ENCODE results near the gene PLSCR4.
A peak's percentile ranks its signal among the peaks of the same experiment; 100 is the strongest.

Gene PLSCR4

GRCh38 chr3:146189519-146190173 lies 61.3 kb downstream of the PLSCR4 start:
- DNase-seq, result peak; percentile 82

GRCh38 chr3:146187334-146187950 lies 63.5 kb downstream of the PLSCR4 start:
- DNase-seq, result peak; percentile 47

- peak; percentile 46 for DNase-seq
These were observed 66.5 kb downstream of the PLSCR4 start for GRCh38 chr3:146184241-146185015.

GRCh38 chr3:146181216-146181615 lies 69.7 kb downstream of the PLSCR4 start:
- no peak for DNase-seq

GRCh38 chr3:146180376-146180775 lies 70.5 kb downstream of the PLSCR4 start:
- DNase-seq, result no peak

GRCh38 chr3:146178006-146178689 lies 72.8 kb downstream of the PLSCR4 start:
- DNase-seq, result no peak

- DNase-seq, result no peak
These were observed 73.4 kb downstream of the PLSCR4 start for GRCh38 chr3:146177519-146177918.

- DNase-seq, result no peak
These were observed 73.8 kb downstream of the PLSCR4 start for GRCh38 chr3:146177072-146177471.

- no peak for DNase-seq
These were observed 78.3 kb downstream of the PLSCR4 start for GRCh38 chr3:146172586-146172985.

- DNase-seq, result no peak
These were observed 80.3 kb downstream of the PLSCR4 start for GRCh38 chr3:146170591-146170990.

GRCh38 chr3:146169891-146170290 lies 81.0 kb downstream of the PLSCR4 start:
- no peak for DNase-seq

GRCh38 chr3:146166826-146167225 lies 84.1 kb downstream of the PLSCR4 start:
- no peak for DNase-seq

- DNase-seq, result no peak
These were observed 84.5 kb downstream of the PLSCR4 start for GRCh38 chr3:146166415-146166821.

GRCh38 chr3:146165877-146166276 lies 85.0 kb downstream of the PLSCR4 start:
- DNase-seq, result no peak

GRCh38 chr3:146164971-146165769 lies 85.7 kb downstream of the PLSCR4 start:
- no peak for DNase-seq

GRCh38 chr3:146164506-146164905 lies 86.4 kb downstream of the PLSCR4 start:
- DNase-seq, result no peak

- DNase-seq, result no peak
These were observed 86.8 kb downstream of the PLSCR4 start for GRCh38 chr3:146164071-146164470.

GRCh38 chr3:146163584-146163983 lies 87.3 kb downstream of the PLSCR4 start:
- DNase-seq, result no peak

- no peak for DNase-seq
These were observed 88.3 kb downstream of the PLSCR4 start for GRCh38 chr3:146162561-146162960.

- peak; percentile 71 for DNase-seq
These were observed 89.3 kb downstream of the PLSCR4 start for GRCh38 chr3:146161663-146162002.

- DNase-seq, result peak; percentile 85
These were observed 89.8 kb downstream of the PLSCR4 start, which contains the start of gene PLOD2 for GRCh38 chr3:146160964-146161662. PLOD2 (minus strand) TSS chr3:146161184; CDS start chr3:146160989, 195 bp downstream.

All from NCI-H1105 treated with DMSO at 0.1 percent for 48 hours (cell line).